GM23338 (cell line): Measurements from ENCODE around the gene LATS2. TPM values are rescaled to one million over a fixed set of nuclear protein-coding genes. Genes with fewer than 3 reads are reported as not detected.
"Not testable (repeated sequence)": the region's sequence is repeated elsewhere in the genome, so short reads cannot be mapped to it uniquely, and the experiment has no call there.

Experiments
- ATAC-seq: fragments of 200-7000 bp; cut with Tn5 transposase; 3 replicates; pipeline ENCODE4 v1.9.1; 2020
- DNase-seq: peaks from one replicate; pipeline ENCODE4 v3.0.0-alpha.2; 2015; ENCODE audit warnings: low spot score
- H2AFZ ChIP-seq: fragments of 200-600 bp; sonication (generic); 2 replicates; pipeline ENCODE4 v1.8.0; 2016; ENCODE audit warnings: antibody characterized with exemption, mild to moderate bottlenecking, moderate library complexity
- H3F3A ChIP-seq: fragments of 200-600 bp; sonication (generic); replicated peaks from 2 replicates; pipeline ENCODE4 v1.8.0; 2017; ENCODE audit warnings: antibody characterized with exemption, mixed run types, low read depth
- H3K27ac ChIP-seq: fragments of 200-600 bp; sonication (generic); 2 replicates; pipeline ENCODE4 v1.6.1; 2016; ENCODE audit warnings: low read depth
- H3K27me3 ChIP-seq: fragments of 200-600 bp; sonication (generic); 2 replicates; pipeline ENCODE4 v1.8.0; 2016; ENCODE audit warnings: mild to moderate bottlenecking, mixed run types, moderate library complexity; ENCODE audit not compliant: insufficient read depth
- H3K36me3 ChIP-seq: fragments of 200-600 bp; sonication (generic); 2 replicates; pipeline ENCODE4 v1.8.0; 2016; ENCODE audit warnings: mild to moderate bottlenecking; ENCODE audit not compliant: insufficient read depth
- H3K4me1 ChIP-seq: fragments of 200-600 bp; sonication (generic); 2 replicates; pipeline ENCODE4 v1.8.0; 2016; ENCODE audit warnings: mild to moderate bottlenecking, moderate library complexity; ENCODE audit not compliant: insufficient read depth
- H3K4me2 ChIP-seq: fragments of 200-600 bp; sonication (generic); 2 replicates; pipeline ENCODE4 v1.7.1; 2017; ENCODE audit warnings: mixed run types
- H3K4me3 ChIP-seq: fragments of 200-600 bp; sonication (generic); 2 replicates; pipeline ENCODE4 v1.6.1; 2016; ENCODE audit warnings: mixed run types
- H3K79me2 ChIP-seq: fragments of 200-600 bp; sonication (generic); replicated peaks from 2 replicates; pipeline ENCODE4 v1.8.0; 2017; ENCODE audit warnings: mild to moderate bottlenecking; ENCODE audit not compliant: insufficient read depth
- H3K9me2 ChIP-seq: fragments of 200-600 bp; sonication (generic); 2 replicates; pipeline ENCODE4 v1.8.0; 2017; ENCODE audit not compliant: insufficient read depth
- H4K20me1 ChIP-seq: fragments of 200-600 bp; sonication (generic); replicated peaks from 2 replicates; pipeline ENCODE4 v1.8.0; 2017; ENCODE audit warnings: mild to moderate bottlenecking; ENCODE audit not compliant: insufficient read depth
- H3K27ac Mint-ChIP-seq: 2 replicates; pipeline ENCODE4 v1.8.0; 2020; ENCODE audit warnings: inconsistent platforms, mild to moderate bottlenecking, moderate library complexity, mixed read lengths
- H3K27me3 Mint-ChIP-seq: 3 replicates; pipeline ENCODE4 v1.8.0; 2022; ENCODE audit warnings: low read depth, mild to moderate bottlenecking, moderate library complexity, mixed read lengths, inconsistent platforms; ENCODE audit not compliant: insufficient read depth, poor library complexity
- H3K36me3 Mint-ChIP-seq: 3 replicates; pipeline ENCODE4 v1.8.0; 2021; ENCODE audit warnings: low read depth, mild to moderate bottlenecking, inconsistent platforms, moderate library complexity, mixed read lengths
- H3K4me1 Mint-ChIP-seq: 3 replicates; pipeline ENCODE4 v1.8.0; 2020; ENCODE audit warnings: mild to moderate bottlenecking, inconsistent platforms, mixed read lengths
- H3K4me3 Mint-ChIP-seq: 3 replicates; pipeline ENCODE4 v1.8.0; 2021; ENCODE audit warnings: moderate library complexity, mild to moderate bottlenecking, inconsistent platforms, mixed read lengths
- H3K9me3 Mint-ChIP-seq: 3 replicates; pipeline ENCODE4 v1.8.0; 2020; ENCODE audit warnings: moderate library complexity, mild to moderate bottlenecking, inconsistent platforms, mixed read lengths
- CREB1 ChIP-seq: fragments of 250-450 bp; sonication (Bioruptor Pico); IDR thresholded peaks from 2 replicates; pipeline ENCODE4 v1.5.0; 2020; ENCODE audit warnings: low read depth, mild to moderate bottlenecking, moderate library complexity
- EZH2 ChIP-seq: fragments of 200-600 bp; sonication (generic); IDR thresholded peaks from one replicate; pipeline ENCODE4 v1.8.0; 2017; ENCODE audit warnings: antibody characterized with exemption, mild to moderate bottlenecking, low read depth; ENCODE audit not compliant: unreplicated experiment
- EZH2phosphoT487 ChIP-seq: fragments of 200-600 bp; sonication (generic); IDR thresholded peaks from one replicate; pipeline ENCODE4 v1.8.1; 2018; ENCODE audit warnings: antibody characterized with exemption; ENCODE audit not compliant: unreplicated experiment
- JUNB ChIP-seq: IDR thresholded peaks from one replicate; pipeline ENCODE4 v1.6.1; 2016; ENCODE audit warnings: antibody characterized with exemption; ENCODE audit not compliant: unreplicated experiment
- NANOG ChIP-seq: IDR thresholded peaks from 2 replicates; pipeline ENCODE4 v1.6.1; 2016; ENCODE audit warnings: antibody characterized with exemption, borderline replicate concordance
- STAT1 ChIP-seq: IDR thresholded peaks from one replicate; pipeline ENCODE4 v1.6.1; 2016; ENCODE audit warnings: antibody characterized with exemption; ENCODE audit not compliant: unreplicated experiment
- ZNF114 ChIP-seq: fragments of 250-450 bp; sonication (Bioruptor Pico); IDR thresholded peaks from 2 replicates; pipeline ENCODE4 v1.5.0; 2020; ENCODE audit warnings: mild to moderate bottlenecking, moderate library complexity
- ZNF331 ChIP-seq: fragments of 250-450 bp; sonication (Bioruptor Pico); IDR thresholded peaks from 2 replicates; pipeline ENCODE4 v1.5.0; 2020; ENCODE audit warnings: low read depth, mild to moderate bottlenecking, moderate library complexity
- polyA plus RNA-seq: library from polyadenylated mRNA; unstranded; fragments of >200 nt; fragmentation: Nextera tagmentation; extraction: Ambion mirVana; gene quantifications from 2 replicates; pipeline ENCODE4 v1.2.1, GENCODE V29; 2016
- total RNA-seq: library from RNA; depleted of rRNA; stranded (reverse); fragments of >200 nt; shearing (Covaris generic); gene quantifications from 2 replicates; pipeline ENCODE4 v1.2.3, GENCODE V29; 2014
- TF ChIP-seq, protein P1 (sequence below): IDR thresholded peaks from 2 replicates; pipeline ENCODE4 v1.6.1; 2016; ENCODE audit warnings: antibody characterized with exemption
- TF ChIP-seq, protein P2 (sequence below), 2 experiments: fragments of 200-600 bp in 1 of 2; sonication (generic) in 1 of 2; conservative IDR thresholded peaks; 2 replicates each; pipeline versions ENCODE4 v1.5.1 to v1.6.1; 2016 to 2017; ENCODE audit warnings: antibody characterized with exemption in 2 of 2, low read depth in 2 of 2, mild to moderate bottlenecking in 2 of 2, moderate library complexity in 1 of 2

LATS2 gene
- total and polyA plus RNA-seq, 2 experiments from 2014 or later: 10.5 to 25.4 TPM

DNA sequence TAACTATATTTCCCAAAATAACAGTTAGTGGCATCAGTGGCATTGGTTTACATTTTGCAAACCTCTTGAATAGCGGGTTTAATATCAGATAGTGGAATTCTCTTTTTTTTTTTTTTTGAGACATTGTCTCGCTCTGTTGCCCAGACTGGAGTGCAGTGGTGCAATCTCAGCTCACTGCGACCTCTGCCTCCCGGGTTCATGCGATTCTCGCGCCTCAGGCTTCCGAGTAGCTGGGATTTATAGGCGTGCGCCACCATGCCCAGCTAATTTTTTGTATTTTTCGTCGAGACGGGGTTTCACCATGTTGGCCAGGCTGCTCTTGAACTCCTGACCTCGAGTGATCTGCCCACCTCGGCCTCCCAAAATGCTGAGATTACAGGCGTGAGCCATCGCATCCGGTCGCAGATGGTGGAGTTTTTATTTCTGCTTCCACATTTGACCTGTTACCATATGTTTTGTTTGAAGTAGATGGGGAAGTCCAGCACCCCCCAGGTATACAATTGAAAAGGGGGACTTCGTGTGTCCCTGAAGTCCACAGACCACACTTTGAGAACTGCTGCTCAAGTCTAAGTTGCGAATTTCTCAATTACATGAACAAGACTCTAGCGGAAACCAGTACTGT is 118.3 kb downstream of the LATS2 start (continued):
- TF ChIP-seq NANOG: no peak
- TF ChIP-seq STAT1: no peak
- no peak for TF ChIP-seq ZNF331
- TF ChIP-seq CREB1: no peak
- TF ChIP-seq, protein P1, sequence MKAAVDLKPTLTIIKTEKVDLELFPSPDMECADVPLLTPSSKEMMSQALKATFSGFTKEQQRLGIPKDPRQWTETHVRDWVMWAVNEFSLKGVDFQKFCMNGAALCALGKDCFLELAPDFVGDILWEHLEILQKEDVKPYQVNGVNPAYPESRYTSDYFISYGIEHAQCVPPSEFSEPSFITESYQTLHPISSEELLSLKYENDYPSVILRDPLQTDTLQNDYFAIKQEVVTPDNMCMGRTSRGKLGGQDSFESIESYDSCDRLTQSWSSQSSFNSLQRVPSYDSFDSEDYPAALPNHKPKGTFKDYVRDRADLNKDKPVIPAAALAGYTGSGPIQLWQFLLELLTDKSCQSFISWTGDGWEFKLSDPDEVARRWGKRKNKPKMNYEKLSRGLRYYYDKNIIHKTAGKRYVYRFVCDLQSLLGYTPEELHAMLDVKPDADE: no peak
- no peak for TF ChIP-seq ZNF114 (CRISPR knock-in tag)
- TF ChIP-seq JUNB: no peak
- no peak for TF ChIP-seq EZH2phosphoT487
- TF ChIP-seq EZH2: no peak
- TF ChIP-seq, protein P2, sequence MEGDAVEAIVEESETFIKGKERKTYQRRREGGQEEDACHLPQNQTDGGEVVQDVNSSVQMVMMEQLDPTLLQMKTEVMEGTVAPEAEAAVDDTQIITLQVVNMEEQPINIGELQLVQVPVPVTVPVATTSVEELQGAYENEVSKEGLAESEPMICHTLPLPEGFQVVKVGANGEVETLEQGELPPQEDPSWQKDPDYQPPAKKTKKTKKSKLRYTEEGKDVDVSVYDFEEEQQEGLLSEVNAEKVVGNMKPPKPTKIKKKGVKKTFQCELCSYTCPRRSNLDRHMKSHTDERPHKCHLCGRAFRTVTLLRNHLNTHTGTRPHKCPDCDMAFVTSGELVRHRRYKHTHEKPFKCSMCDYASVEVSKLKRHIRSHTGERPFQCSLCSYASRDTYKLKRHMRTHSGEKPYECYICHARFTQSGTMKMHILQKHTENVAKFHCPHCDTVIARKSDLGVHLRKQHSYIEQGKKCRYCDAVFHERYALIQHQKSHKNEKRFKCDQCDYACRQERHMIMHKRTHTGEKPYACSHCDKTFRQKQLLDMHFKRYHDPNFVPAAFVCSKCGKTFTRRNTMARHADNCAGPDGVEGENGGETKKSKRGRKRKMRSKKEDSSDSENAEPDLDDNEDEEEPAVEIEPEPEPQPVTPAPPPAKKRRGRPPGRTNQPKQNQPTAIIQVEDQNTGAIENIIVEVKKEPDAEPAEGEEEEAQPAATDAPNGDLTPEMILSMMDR (conservative IDR thresholded peaks at IDR 0.05; ENCODE audit: low read depth in 2 of 2): no peak

DNA sequence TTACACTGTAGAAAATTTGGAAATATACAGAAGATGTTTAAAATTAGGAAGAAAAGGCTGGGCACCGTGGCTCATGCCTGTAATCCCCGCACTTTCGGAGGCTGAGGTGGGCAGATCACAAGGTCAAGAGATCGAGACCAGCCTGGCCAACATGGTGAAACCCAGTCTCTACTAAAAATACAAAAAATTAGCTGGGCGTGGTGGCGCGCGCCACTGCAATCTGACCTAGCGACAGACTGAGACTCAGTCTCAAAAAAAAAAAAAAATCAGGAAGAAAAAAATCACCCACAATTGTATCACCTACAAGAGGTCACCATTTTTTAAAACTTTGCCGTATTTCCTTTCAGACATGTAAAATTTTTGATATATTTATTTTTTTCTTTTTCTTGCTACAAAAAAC is 120.9 kb downstream of the LATS2 start:
- H2AFZ ChIP-seq, H3K4me3 Mint-ChIP-seq, H3K4me2 ChIP-seq, H4K20me1 ChIP-seq, H3K27ac Mint-ChIP-seq, H3K27ac ChIP-seq, DNase-seq, H3K36me3 ChIP-seq, H3K4me3 ChIP-seq, H3K9me2 ChIP-seq, ATAC-seq, H3F3A ChIP-seq, H3K9me3 Mint-ChIP-seq, H3K36me3 Mint-ChIP-seq, H3K79me2 ChIP-seq: not testable (repeated sequence)
- Histone ChIP-seq H3K4me1 (peaks cover 12% of the 10 kb centered on the region; the same call in 1 of the 2 replicates), H3K27me3 (peaks cover 11% of the 10 kb centered on the region)
- H3K4me1 Mint-ChIP-seq: peaks cover 17% of the 10 kb centered on the region; the same call in 2 of the 3 replicates
- peaks cover 14% of the 10 kb centered on the region for H3K27me3 Mint-ChIP-seq

DNA sequence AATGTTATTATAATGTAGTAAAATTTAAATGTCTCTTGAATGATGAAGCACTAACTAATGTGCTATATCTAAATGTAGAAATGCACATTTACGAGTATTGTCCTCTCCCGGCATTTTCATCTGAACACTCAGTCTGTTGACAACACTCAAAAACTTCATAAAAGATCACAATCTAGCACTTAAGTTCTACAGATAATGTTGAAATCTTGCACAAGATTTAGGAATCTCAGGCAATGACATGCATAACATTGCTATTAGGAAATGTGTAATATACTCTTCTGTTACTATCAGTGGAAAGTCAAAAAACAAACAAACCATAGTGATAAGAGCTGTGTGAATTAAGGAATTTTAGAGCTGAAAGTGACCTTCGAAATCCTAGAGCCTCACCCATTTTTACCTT is 121.3 kb downstream of the LATS2 start:
- Histone ChIP-seq H4K20me1 (no peaks in the 10 kb centered on the region), H3K79me2 (no peaks in the 10 kb centered on the region), H3K4me3 (no peak overlapping the region), H3K36me3 (no peaks in the 10 kb centered on the region), H2AFZ (no peak overlapping the region), H3K4me2 (no peak overlapping the region), H3K9me2 (no peaks in the 10 kb centered on the region), H3K27ac (no peak overlapping the region), H3K27me3 (peaks cover 6% of the 10 kb centered on the region), H3F3A (no peaks in the 10 kb centered on the region), H3K4me1 (peaks cover 12% of the 10 kb centered on the region; the same call in 1 of the 2 replicates)
- no peak overlapping the region; the same call in 2 of the 3 replicates for H3K4me3 Mint-ChIP-seq
- no peak overlapping the region for H3K27ac Mint-ChIP-seq
- peaks cover 10% of the 10 kb centered on the region for H3K27me3 Mint-ChIP-seq
- no peaks in the 10 kb centered on the region for H3K9me3 Mint-ChIP-seq
- no peak for DNase-seq
- peaks cover 17% of the 10 kb centered on the region; the same call in 2 of the 3 replicates for H3K4me1 Mint-ChIP-seq
- no peaks in the 10 kb centered on the region for H3K36me3 Mint-ChIP-seq
- ATAC-seq: no peak
- no peak for TF ChIP-seq ZNF114 (CRISPR knock-in tag)
- TF ChIP-seq, protein P1: no peak
